HL-60/S4 treated with retinoic acid at 250 ng/mL for 4 days and 3 days (cell line): ENCODE measurements around the gene HBZ.
"Not testable (repeated sequence)": the region's sequence is repeated elsewhere in the genome, so short reads cannot be mapped to it uniquely, and the experiment has no call there.

ENCODE experiments used
- in situ Hi-C: fragments of 300-500 bp; cut with MboI; formaldehyde crosslinking; loops from 2 replicates; pipeline ENCODE4 v1.7.0; 2022; ENCODE audit warnings: low sequenced_read_pairs

The HBZ gene

DNA sequence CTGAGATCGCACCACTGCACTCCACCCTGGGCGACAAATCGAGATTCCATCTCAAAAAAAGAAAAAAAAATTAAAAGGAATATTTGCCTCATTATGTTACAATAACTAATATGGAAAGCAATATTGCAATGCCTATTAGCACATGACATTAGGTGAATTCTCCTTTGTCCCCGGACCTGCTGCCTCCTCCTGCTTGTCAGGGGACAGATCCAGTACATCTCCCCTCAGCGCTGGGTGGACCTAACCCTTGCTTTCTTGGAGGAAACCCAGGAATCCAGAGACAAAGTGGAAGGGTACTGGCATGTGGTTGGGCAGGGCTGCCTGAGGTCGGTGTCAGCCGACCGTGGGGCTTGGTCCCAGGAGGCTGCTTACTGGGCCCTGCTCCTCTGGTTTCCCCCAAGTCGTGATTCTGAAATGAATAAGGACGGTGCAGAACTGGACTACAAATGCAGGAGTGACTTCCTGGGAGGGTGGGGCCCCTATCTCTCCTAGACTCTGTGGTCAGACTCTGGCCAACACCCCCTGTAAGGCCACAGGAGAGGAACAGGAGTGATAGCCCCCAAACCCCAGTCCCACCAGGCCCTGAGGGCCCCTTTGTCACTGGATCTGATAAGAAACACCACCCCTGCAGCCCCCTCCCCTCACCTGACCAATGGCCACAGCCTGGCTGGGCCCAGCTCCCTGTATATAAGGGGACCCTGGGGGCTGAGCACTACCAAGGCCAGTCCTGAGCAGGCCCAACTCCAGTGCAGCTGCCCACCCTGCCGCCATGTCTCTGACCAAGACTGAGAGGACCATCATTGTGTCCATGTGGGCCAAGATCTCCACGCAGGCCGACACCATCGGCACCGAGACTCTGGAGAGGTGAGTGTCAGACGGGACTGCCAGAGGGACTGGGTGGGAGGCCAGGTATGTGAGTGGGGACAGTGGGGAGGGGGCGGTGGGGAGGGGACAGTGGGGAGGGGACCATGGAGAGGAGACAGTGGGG is at the start of gene HBZ:
Gene HBZ (plus strand): TSS at position 504 of the 988 bp plus-strand sequence. CDS start 266 bp downstream, at position 770.
- in situ Hi-C loops = no loop called here

DNA sequence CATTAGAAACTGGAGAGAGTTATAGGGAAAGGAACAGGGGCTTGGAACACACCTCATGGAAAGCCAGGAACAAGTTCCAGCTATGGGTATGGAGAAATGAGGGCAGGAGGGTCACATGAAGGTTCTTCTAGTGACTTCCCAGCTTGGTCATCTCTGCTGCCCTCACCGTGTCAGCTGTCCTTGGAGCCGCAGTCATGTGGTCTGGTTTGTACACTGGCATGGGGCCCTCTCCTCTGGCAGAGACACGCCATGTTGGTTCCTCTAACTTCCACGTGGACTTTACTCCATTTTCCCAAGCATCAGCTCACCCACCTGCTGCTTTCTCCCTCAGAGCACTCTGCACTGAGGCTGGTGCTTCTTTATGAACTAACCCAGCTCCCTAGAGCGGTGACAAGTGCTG is 48.1 kb upstream of the HBZ start:
- in situ Hi-C loops = no loop called here

DNA sequence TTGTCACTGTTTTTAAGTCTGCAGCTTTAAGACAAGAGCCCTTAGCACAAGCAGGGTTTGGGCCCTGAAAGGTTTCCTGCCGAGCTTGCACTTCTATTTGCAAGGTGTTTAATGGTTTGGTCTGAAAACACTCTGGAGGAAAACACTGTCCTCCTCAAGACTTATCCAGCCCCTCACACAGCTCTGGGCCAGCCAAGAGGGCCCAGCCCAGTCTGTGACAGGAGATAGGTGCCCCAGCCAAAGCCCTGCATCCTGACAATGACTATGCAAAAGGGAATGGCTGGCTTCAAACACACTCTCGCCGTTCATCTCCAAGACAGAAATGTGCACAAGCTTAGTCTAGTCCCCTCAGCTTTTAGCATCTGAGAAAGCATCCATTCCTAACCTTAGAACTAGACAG is 47.5 kb upstream of the HBZ start:
- in situ Hi-C loops = no loop called here

DNA sequence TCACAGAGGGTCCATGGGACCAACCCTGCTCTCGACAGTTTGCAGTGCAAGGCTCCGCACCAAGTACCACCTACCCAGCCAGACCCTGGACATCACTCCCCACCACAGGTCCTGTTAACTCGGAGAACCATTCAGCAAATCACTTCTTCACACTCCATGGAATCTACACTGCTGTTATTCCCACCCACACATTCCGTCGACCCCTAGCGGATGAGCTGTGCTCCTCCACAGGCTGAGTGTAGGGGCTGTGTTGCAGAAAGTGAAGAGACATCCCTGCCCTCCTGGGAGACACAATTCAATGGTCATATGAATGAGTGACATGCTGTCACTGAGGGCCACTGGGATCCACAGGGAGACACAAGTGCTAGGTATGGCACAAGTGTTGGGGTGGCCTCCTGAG is 46.9 kb upstream of the HBZ start:
- in situ Hi-C loops = no loop called here

DNA sequence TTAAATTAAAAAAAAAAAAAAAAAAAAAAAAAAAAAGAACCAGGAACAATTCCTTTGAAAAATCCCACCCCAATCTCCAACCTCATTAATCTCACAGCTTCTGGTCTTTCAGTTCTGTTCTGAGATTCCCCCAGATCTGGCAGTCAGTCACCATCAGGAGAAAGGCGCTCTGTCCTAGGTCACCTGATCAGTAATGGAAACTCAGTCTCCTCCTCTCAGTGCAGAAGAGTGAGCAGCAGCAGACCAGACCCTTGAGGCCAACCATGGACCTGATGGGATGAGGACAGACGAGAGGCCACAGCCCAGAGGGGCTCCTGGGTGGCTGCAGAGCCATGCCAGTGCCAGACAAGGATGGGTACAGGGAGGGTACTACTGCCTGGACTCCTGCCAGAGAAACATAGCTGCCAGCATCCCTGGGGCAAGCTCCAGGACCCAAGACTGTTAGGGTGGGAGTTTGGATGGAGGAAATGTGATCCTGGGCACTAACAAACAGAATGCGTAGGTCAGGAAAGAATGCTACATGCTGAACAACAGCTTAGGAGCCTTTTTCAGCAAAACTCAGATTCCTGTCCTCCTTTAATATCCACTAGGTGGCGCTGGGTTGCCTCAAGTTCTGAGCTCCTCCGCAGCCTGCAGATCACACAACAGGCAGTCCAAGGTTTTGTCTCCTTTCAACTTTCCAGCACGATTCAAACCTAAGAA is 45.7 kb upstream of the HBZ start:
- in situ Hi-C loops = no loop called here

DNA sequence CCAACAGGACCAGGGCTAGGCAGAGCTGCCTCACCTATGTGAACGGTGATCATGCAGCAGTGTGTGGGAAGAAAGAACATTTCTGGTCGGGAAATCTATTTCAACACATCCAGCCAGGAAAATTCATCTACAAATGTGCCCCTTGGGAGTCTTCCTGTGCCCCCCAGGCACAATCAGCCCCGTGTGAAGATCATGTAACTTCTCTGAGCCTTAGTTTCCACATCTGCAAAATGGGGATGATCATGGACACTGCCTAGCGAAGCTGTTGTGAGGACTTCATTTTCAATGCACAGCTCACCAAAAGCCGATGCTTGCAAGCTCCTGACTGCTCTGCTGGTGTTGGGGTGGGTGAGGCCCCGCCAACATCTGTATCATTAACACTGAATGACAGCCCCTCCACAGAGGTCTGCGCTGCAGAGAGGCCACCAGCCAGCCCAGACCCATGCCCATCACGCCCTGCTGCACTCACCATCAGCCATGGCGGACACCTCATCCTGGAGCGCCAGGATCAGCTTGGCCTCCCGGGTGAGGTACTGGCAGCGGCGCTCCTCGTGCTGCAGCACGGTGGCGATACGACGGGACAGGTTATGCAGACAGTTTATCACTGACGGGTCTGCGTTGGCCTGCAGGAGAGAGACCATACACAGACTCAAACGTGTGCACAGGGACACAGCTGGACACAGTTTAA is 40.1 kb upstream of the HBZ start:
- in situ Hi-C loops = no loop called here

DNA sequence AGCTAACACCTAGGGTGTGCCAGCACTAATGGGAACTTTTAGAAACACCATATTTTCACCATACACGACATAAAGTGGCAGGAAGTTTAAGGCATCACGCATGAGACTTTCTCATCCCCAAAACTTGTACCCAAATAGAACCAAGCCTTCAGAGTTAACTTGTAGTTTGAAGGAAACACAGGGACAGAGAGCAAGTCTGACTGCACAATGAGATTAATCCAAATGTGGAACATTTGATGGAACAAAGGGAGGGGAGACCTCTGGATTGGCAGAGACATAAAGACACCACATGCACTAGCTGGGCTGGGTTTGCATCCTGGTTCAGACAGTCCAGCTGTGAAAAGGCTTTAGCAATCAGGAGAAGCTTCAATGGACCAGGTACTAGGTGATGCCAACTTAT is 38.1 kb upstream of the HBZ start:
- in situ Hi-C loops = no loop called here

DNA sequence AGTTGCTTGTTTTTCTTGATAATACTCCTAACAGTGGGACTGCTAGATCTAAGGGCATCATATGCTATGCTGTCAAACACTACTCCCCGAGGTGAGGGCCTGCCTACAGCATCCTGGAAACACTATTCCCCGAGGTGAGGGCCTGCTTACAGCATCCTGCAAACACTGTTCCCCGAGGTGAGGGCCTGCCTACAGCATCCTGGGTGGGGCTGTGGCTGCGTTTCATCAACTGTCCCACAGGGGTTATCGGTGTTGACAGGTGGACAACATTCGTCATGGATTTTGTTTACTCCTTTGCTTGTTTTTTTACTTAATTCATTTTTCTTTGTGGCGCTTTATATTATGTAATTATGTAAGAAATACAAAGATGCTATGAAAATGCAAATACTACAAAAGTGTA is 36.4 kb upstream of the HBZ start:
- in situ Hi-C loops = no loop called here

DNA sequence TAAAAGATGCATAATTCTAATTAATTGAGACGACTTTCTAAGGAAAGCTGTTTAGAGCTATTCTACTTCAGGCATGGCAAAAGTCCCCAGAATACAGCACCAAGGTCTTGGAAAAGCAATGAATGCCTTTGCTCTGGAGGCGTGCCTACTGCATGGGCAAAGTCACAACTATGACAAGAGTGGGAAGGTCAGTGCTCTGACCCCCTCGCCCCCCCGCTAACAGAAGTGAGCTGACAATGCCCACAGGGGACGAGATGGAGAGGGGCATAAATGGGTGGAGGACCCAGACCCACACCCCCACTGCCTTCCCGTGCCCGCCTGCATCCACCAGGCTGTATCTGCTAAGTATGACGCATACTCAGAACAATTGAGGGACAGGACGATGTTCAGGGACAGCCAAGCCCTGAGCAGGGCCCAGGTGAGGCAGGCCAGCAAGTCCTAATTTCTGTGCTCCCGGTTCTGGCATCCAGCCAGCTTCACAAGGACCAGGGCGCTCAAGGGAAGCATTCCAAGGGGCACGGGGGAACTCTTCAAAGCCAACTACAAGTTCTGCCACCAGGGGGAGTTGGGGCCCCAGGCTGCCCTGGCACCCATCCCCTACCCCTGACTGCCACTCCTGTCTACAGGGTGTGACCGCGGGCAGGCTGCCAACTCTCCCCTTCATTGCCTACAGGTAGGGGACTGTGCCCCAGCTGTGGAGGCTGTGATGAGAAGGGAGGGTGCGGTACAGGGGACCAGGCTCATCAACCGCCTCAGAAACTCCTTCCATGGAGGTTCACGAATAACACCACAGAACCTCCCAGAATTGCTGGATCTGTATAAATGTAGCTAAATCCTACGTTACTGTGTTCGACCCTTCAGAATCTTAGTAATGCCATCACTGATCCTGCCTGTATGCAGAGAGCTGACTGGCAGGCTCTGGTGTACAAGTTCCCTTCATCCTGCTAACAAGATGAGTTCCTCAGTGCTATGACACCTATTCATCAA is 34.8 kb upstream of the HBZ start:
- in situ Hi-C loops = no loop called here

DNA sequence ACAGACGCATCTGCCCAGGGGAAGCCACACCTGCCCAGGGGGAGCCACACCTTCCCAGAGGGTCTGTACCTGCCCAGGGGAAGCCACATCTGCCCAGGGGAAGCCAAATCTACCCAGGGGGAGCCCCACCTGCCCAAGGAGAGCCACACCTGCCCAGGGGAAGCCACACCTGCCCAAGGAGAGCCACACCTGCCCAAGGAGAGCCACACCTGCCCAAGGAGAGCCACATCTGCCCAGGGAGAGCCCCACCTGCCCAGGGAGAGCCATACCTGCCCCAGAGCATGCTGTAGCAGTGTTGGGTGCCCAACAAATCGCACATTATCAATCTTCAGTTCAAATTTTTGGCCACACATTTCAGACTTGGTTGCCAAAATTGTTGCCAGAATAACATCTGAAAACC is 33.6 kb upstream of the HBZ start:
- in situ Hi-C loops = no loop called here

DNA sequence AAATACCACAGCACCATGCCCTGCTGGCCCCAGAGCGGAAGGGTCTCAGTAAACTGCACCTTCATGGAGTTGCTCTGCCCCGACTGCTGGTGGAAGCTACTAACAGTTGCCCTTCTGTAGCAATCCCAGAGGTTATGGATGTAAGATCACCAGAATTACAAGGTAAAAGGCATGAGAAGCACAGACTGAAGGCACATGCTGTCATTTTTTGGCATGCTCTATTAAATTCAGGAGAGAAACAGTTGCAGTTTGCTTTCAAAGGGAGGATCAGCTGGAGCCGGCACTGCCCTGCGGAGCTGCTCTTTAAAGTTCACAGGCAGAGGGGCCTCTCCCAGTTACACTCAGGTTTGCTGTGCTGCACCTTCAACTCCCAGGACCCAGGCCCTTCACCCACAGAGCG is 33.1 kb upstream of the HBZ start:
- in situ Hi-C loops = no loop called here

DNA sequence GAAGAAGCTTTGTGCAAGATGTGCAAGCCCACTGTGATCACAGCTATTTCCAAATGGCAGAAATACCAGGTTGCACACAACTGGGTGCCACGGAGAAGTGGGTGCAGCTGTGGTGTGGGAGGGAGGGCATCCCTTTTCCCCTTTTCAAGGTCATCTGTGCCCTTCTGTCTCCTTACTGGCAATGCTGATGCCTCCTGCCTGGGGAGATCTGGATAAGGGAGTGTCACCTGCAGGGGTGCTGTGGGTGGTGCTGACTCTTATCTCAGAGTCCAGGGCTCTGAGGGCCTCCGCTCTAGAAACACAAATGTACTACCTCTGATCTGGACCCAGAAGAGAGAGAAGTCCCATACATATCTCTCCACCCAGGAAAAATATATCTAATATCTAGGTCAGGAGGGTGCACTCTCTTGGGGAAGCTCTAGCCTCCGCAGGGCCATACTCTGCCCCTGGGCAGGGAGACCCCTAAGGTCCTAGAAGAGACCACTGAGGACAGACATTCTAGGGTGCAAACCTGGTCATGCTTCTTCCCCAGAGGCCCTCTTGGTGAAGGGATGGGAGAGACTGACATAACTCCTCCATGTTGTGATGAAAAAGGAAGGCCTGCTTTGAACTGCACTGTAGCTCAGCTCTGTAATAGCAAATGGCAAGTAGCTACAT is 32.5 kb upstream of the HBZ start:
- in situ Hi-C loops = no loop called here

DNA sequence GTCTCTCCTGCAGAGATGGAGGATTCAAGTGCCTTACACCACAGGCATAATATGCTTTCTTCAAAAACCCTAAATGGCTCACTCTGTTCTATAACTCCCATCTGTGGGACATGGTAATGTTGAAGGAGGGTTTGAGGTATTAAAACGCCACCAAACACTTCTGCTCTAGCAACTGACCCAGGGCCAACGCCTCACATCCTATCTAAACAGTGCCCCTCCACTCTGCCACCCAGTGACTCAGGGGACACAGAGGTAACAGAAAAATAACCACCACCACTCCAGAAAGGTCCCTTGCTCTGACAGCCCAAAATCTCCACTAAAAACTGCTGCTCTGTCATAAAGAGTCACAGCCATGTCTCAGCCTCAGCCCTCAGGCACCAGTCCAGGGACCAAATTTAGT is 31.7 kb upstream of the HBZ start:
- in situ Hi-C loops = no loop called here

DNA sequence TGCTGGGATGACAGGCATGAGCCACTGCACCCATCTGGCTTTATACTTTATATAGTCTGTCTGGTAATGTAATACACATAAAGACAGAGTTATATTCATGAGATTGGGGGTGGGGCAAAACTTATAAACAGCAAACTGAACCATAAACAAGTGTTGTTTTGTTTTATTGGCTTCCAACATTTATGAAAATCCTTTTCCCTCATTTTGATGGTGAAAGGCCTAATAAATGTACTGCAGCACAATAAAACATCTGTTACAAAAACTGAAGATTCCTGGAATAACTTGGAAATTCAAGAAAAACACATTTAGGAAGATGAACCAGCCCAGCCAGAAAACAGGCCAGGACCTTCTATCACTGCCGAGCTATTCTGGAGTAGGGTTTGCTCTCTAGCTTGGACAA is 30.1 kb upstream of the HBZ start:
- in situ Hi-C loops = no loop called here

DNA sequence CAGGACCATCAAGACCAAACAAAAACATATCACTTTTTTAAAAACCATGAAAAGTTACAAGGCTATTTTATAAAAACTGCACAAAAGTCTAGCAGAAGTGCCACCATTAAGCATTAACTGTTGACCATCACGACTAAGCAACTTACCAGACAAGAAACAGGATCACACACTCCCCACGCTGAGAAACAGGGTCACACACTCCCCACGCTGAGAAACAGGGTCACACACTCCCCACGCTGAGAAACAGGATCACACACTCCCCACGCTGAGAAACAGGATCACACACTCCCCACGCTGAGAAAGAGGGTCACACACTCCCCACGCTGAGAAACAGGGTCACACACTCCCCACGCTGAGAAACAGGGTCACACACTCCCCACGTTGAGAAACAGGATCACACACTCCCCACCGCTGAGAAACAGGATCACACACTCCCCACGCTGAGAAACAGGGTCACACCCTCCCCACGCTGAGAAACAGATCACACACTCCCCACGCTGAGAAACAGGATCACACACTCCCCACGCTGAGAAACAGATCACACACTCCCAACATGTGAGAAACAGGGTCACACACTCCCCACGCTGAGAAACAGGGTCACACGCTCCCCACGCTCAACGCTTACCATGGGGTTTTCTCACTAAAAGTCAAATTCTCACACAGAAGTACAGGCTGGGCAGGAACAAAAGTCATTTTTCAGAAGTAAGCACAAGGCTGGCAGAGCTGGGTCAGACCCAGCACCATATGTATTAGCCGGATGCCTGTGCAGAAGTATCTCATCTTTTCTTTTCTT is 28.7 kb upstream of the HBZ start:
- in situ Hi-C loops = not testable (repeated sequence)

DNA sequence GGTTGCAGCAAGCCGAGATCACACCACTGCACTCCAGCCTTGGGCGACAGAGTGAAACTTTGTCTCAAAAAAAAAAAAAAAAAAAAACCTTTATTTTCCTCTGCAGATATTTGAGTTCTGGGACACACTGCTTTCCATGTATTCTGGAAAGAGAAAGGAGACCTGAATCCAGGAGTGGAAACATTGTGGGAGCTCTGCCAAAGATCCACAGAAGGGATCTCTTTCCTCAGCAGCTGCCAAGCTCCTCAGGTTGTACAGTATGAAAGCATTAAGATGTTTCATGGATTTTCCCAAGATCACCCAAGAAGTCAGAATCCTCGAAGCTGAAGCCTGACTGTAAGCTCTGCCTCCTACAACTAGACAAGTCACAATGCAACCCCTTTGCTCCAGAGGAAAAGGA is 27.4 kb upstream of the HBZ start:
- in situ Hi-C loops = no loop called here

DNA sequence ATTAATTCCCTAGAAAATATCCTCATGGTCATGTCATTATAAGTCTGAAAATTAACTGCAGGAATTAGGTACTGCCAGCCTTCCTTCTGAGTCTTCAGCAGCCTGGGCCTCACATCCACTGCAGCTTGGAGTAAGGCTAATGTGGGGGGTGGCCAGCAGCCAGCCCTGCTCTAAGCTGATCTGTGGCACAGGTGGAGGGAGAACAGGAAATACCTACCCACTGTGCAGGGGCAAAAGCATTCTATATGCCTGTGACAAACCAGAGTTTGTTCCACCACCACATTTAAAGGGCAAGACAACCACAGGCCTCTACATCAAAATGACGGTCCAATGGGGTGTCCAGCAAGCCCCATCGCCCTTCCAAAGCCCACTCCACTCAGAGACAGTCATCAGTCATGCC is 23.4 kb upstream of the HBZ start:
- in situ Hi-C loops = no loop called here

DNA sequence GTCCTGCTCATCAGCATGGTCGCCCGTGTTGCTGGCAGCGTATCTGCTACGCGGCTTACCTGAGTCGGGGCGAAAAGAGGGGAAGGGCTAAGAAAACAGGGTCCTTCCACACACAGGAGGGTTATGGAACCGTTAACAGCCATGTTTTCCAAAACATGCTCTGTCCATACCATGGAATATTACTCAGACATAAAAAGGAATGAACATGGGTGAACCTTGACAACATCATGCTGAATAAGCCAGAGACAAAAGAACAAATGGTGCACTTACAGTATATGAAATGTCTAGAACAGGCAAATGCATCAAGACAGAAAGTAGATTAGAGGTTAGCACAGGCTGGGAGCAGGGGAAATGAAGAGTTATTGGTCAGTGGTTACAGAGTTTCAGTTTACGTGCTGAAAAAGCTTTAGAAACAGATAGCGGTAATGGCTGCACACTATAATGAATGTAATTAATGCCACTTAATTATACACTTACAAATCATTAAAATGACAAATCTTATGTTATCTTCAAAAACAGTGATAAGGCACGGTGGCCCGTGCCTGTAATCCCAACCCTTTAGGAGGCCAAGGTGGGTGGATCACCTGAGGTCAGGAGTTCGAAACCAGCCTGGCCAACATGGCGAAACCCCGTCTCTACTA is 21.8 kb upstream of the HBZ start:
- in situ Hi-C loops = no loop called here

DNA sequence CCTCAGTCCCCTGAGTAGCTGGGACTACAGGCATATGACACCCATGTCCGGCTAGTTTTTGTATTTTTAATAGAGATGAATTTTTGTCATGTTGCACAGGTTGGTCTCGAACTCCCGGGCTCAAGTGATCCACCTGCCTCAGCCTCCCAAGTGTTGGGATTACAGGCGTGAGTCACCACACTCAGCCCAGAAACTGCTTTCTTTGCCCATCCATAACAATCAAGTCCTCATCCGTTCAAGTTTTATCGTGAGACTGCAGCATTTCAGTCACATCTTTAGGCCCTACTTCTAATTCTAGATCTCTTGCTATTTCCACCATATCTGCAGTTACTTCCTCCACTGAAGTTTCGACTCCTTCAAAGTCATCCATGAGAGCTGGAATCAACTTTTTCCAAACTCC is 20.3 kb upstream of the HBZ start:
- in situ Hi-C loops = no loop called here
